HPDE6-E6E7 (cell line): Measurements from ENCODE around the gene TRPC4.

ENCODE experiments used
- DNase-seq: peaks from one replicate; pipeline ENCODE4 v3.0.0; 2011; ENCODE audit warnings: missing footprints; ENCODE audit errors: extremely low spot score

Gene TRPC4

DNA sequence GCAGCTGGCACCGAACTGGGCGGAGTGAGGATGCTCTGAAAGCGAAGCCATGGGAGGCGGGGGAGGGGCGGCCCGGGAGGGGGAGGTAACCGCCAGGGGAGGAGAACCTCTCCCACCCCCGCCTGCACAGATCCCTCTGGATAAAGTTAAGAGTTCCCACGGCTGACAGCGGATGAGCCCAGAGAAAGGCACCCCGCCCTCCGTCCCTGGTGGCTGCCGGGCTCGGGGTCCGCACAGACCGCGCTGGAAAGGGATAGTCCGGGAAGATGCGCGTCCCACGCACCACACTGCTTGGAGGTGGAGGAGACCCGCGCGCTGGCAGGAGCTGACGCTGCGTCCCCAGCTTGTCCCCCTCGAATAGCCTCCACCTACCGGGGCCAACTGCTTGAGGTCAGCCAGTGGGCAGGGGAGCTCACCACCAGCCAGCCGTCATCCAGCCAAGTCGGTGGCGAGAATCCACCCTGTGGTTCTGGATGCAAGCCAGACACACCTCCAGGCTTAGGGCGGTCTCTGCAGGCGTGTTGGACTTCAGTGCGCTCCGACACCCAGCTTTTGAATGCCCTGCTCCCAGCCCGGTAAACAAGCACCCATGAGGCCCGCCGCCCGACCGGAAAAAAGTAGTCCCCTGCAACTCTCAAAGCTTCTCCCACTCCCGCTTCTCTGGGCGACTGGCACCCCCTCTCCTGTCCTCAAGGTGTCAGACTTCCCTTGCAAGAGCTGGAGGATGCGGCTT is at the start of gene TRPC4:
TRPC4 (minus strand) TSS at position 17 of the 733 bp plus-strand sequence. CDS start 86,439 bp downstream, outside the sequence.
- peak; percentile 17 for DNase-seq

DNA sequence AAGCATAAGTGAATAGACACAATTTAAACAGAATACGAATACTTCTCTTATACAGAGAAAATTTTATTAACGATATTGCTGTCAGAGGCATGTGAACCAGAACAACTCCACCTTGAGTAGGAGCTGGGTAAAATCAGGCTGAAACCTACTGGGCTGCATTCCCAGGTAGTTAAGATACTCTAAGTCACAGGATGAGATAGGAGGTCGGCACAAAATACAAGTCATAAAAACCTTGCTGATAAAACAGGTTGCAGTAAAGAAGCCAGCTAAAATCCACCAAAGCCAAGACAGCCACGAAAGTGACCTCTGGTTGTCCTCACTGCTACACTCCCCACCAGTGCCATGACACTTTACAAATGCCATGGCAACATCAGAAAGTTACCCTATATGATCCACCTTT is 49.2 kb upstream of the TRPC4 start:
- no peak for DNase-seq

DNA sequence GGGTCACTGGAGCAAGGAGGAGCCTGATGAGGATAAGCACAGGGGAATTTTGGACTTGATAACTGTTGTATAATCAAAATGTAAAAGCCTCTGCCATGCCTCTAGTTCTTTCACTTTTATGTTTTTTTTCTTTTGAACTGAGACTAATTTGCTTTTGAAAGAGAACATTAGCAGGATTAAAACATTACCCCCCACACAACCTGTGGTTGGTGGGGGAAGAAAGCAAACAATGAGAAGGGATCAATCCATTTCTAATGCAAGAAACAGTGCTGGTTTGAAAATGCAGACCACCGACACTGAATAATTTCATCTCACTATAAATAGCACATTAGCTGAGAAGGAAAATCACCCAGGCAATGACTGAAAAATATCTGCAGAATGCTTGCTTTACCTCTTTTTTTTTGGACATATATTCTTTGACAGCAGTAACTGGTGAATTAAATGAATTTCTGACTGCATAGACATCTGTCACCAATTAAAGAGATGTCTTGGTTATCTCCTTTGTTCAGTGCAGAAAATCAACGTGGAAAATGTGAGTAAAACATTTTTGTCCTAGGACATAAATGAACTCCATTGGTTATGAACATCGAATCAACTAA is 48.6 kb upstream of the TRPC4 start:
- DNase-seq = no peak

DNA sequence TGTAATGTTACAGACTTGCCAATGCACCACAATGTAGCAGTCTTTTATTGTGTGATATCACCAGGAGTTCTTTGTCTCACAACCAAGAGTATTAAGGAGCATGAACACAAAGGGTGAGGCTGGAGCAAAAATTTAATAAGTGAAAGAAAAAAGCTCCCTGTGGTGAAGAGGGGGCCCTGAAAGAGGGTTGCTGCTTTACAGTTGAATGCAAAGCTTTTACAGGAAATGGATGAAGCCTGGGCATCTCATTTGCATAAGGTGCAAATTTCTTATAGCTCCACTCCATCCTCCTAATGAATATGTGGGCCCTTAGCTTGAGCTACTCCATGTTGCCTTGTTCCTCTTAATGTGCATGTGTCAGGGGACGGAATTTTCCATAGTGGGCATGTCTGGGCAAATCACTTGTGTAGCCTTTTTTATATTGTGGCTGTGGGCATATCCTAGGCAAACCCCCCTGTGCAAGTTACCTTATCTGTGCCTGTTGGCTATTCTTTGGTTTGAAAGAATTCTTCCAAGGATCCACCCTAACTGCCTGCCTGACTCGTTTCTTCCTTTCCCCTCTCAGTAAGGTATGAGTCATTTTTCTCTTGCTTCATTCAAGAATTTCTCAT is 45.3 kb upstream of the TRPC4 start:
- no peak for DNase-seq

DNA sequence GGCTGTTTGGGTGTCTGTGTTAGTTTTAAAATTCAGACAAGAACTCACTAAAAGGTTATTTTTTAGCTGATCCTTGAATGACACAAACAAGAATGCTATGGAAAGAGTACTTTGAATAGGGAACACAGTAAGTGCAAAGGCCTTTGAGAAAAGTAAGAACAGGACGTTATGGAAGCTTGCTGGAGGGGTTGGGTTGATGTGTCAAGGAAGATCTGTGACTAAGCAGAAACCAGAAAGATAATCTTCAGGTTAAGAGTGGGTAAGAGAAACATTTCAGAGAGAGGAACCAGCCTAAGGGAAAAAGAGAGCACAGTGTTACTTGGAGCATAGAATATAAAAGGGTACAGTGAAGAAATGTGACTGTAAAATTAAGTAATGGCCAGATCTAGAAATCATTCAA is 41.2 kb upstream of the TRPC4 start:
- DNase-seq = no peak

DNA sequence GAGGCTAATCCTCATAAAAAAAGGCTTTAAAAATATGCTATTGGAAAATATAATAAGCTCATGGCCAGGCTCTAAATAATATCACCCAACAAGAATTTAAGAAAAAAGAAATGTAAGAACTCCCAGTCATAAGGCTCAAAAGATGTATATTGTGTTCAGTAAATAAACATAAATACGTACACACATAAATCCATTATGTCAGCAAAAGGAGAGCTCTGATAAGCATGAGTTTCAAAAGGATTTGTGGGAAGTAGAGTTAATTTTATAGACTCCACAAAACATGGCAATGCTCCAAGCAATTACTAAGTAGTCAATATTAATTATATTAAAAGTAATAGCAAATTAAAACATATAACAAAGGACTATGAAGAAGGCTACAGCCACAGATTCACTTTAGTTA is 37.3 kb upstream of the TRPC4 start:
- no peak for DNase-seq

DNA sequence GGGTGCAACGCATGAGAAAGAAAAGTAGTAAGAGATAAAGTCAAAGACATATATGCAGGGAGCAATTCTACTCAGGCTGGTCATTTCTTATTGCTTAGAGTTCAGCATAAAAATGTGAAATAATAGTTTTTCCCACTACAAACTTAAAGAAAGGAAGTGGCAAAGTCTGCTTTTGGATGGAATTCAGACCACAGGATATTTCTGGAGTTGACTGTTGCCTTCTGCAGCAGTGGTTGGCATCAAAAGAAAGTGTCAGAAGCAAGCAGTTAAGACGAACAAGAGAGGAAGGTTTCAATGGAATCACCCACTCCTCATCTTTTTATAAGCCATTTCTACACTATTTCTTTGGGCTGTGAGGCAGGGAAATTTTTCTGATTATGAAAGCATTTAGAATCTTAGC is 36.2 kb upstream of the TRPC4 start:
- DNase-seq = no peak

DNA sequence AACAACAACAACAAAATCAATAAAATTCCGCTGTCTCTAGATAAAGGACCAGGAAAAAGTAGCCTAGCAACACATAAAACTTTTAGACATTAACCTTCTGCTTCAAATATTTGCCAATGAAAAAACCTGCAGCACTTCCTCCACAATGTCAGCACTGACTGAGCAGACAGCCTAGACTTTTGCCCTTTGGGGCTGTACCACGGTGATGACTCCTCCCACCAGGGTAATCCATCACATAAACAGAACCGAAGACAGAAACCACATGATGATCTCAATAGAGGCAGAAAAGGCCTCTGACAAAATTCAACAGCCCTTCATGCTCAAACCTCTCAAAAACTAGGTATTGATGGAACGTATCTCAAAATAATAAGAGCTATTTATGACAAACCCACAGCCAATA is 30.2 kb upstream of the TRPC4 start:
- no peak for DNase-seq

DNA sequence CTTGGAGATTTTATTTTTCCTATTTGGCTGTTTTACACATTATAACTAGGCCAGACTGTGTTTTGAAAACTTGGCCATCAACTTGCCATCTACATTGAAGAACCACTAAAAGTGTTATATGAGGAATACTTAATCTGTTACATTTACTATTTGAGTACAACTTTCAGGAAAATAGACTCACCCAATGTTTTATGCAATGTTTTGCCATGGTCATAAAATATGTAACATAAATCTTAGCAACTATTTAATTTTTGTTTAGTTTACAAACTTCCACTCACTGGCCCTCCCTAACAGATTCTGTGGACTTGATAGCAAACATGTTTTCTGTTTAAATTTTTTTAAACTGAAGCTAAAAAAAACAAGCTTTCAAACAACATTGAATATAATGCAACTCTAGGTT is 23.7 kb upstream of the TRPC4 start:
- no peak for DNase-seq

DNA sequence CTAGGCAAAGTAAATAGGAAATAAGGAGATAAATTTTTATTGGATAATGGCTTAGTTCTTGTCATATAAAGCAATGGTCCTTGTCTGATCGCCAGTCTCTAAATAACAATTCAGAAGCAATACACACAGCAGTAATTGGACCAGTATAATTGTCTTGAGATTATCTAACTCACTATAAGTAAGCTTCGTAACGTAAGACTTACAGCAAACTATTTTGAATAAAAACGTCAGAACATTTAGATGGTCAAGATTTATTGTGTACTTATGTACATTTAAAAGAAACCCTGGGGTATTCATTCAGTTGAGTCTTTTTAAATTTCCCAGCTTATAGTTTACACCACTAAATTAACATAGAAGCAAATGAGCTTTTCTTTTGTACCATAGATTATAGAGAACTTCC is 20.2 kb upstream of the TRPC4 start:
- no peak for DNase-seq

DNA sequence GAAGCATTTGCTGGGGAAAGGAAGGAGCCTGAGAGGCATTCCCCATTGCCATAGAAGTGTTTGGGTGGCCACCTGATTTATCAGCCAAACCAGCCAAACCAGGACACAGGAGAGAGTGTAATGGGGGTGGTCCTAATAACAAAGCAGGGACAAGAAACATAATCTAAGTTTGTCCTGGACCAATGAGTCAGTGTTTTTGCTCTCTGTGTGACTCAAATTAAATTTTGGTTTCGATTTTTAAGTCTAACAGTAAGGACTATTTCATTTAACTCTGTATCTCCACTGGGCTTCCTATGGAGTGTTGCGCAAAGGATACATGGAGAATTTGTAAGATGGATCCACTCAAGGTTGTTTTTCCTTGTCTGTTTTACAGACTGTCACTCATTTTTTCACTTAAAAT is 19.5 kb upstream of the TRPC4 start:
- DNase-seq = no peak

DNA sequence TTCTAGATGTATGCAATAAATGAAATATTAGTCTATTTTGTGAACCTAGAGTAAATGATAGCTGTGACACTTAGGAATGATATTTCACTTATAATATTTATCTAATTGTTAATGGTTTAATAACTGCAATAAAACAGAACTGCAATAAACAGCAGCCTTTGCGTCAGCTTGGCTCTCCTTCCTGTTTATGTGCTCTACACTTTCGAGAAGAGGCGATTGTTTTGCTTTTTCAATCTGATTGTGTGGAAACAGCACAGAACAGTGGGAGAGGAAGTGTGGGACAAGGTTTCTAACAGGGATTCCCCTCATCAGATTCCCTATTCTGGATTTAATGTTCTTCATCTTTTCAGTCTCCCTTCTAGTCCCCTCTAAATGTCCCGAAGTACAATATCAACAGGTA is 17.3 kb upstream of the TRPC4 start:
- DNase-seq = no peak

DNA sequence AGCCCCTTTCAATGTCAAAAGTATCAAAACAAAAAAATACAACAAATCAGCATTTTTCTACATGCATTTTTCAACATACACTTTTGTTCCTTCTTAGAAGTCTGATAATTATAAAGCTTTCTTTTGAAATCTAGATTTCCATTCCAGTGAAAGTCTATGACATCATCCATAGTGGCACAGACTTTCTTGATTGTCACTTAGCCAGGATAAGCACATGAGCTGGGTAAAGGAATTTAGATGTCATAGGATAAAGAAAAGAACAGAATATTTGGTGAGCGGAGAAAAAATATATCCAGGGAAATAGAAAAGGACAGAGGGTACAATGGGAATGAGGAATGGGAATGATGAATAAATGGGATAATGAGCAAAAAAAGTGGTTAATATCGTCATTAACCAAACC is 15.1 kb upstream of the TRPC4 start:
- no peak for DNase-seq

DNA sequence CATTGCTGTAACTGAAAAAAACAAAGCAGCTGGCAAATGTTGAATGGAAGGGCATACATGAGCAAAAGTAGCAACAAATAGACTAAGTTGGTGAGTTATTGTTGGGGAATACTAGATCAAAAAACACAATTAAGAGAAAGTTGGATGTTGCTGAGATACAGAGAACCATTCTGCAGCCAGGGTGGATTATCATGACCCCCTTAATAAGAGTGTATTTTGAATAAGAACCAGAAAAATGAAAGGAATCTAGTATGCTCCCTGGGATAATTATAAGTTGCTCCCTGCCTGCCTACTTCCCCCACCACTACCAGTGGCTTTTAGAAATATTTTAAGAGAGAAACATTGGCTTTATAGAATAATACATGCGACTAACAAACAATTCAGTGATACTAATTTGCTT is 14.5 kb upstream of the TRPC4 start:
- DNase-seq = no peak

DNA sequence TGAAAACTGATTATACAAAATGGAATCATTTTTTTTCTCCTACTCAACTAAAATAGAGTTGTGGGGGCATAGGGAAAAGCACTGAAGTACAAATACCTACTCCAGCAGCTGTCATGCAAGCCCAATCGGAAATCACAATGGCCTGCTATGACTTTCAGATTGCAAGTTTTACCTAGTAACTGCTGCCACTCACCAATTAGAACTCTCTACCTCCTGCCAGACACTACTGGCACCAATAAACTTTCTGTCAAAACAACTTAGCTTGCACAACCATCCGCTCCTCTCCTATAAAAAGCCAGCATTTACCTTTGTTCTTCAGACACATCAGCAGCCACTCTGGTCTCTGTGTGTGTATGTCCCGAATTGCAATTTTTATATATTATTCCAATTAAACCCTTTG is 9.3 kb upstream of the TRPC4 start:
- DNase-seq = no peak

DNA sequence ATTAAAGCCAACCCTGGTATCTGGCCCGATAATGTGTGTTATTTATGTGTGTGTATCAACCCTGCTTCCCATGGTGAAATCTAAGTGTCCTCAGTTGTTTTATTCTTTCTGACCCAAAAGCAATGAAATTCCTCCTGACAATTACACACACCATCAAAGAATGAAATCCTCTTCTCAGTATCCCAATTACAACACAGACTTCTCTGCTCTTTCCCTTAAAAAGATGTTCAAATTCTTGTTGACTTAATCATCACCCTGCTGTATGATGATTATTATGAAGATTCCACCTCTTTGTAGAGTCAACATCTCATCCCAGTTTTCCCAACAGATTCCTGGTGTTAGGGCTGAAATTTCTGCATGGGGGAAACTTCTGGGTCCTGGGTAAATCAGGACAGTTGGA is 8.9 kb upstream of the TRPC4 start:
- no peak for DNase-seq

DNA sequence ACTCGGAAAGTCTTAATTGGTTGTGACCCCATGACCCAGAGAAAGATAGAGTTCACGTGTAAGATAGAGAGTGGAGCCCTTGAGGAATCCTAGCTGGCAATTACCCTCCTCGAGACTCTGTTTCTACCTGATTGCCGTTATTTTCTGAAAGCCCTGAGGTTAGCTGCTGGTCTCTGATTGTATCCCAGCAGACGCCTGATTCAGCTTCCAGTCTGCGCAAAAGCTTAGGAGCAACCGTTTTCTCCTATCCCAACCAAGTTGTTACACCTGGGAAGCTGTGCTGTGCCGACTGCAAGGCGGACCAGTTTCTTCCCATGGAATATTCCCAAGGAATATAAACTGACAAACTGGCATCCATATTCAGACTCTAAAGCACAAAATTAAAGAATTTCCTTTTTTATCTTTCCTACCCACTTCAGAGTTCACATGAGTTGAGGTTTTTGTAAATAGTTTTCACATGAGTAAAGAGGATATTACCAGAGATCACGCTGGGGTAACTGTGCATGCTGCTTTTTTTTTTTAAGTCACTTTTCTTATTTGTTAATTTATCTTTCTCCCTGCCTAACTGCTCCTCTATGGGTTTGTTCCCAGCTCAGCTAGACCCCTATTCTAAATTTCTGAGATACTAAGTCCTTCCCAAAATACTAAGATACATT is 1.5 kb upstream of the TRPC4 start:
- no peak for DNase-seq

DNA sequence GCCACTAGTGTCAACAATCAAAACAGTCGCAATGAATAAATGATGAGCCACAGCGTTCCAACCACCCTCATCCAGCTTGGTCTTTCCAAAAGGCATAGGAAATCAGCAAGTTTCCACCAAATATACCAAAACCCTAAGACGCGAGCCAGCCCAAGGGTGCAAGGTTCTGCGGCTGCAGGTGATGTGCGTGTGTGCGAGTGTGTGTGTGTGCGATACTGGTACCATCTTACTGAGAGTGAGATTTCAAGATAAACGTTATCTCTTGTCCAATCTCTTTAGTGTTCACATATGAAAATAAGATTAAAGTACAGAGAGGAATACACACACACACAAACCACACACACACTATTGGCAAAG is 895 bp upstream of the TRPC4 start:
- DNase-seq = no peak

DNA sequence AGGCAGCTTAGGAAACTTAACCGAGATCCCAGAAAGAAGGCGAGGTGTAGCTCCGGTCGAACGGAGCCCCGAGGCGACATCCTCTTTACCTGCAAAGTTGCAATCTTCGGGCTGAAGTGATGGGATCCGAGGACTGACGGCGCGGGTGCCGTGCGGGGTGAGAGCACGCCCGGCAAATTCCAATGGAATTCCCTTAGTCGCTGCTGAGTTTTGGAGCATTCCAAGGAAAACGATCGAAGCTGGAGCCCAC is 141 bp downstream of the TRPC4 start:
- no peak for DNase-seq

DNA sequence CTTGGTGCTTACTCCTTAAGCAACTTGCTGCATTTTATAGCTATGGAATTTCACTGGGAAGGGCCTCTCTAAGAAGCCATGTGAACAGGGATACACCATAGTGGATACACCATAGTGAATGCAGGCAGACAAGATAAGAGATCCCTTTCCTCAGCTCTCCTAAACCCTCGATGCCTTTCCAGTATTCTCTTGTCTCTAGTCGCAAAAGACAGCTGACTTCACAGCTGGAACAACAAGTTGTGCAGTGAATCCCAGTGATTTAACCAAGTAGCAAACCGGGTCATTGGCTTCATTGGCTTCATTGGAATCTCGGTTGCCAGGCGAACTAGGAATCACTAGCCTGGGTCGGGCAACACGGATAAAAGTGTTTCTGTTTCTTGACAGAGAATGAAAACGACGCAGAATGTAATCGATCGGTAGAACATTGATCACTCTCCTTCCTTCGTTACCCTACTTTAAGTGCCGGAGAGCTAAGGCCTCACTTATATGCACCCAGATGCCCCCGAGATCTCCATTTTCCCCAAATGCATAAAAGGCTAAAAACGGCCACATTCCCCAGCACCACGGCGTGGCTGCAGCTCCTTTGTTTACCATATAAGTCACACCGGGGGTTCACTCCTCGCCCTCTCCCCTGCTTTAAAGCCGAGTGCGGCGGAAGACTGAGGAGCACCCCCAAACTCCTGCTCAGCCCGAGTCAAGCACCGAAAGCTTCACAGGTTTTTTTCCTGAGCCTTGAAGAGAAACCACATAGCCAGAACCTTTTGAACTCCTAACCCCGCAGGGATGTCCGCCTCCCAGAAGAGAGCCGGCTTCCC is 674 bp downstream of the TRPC4 start:
- no peak for DNase-seq

DNA sequence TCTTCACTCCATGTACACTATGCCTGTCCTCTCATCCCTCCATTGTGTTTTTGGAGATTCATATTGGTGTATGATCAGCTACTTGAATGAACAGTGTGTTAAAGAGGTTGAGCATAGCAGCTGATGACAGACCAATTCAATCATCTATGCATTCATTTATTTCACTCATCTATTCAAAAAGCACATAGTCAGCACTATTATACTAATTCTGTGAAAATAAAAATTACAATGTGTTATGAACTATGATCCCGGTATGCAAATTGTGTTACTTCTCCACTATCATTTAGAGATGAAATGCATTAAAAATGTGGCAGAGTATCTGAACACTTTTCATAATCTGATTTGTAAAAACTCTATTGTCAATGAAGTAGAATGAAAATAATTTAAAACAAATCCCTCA is 5.9 kb downstream of the TRPC4 start:
- DNase-seq = no peak

DNA sequence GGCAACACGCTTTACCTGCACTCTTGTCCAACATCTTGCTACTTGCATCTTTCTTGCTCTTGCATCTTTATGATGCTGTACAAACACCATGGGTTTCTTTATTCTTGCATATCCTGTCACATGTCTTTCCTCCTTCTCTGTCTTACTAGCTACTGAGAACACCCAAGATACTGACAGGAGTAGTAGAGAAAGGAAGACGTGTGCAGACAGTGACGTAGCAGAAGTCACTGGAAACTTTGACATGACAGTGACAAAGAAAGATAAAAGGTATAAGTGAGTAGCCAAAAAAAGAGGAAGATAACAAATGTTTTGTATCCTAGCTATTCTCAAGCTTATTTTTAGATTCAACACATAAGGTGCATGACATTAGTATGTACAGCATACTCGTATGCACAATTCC is 34.2 kb downstream of the TRPC4 start:
- DNase-seq = no peak

DNA sequence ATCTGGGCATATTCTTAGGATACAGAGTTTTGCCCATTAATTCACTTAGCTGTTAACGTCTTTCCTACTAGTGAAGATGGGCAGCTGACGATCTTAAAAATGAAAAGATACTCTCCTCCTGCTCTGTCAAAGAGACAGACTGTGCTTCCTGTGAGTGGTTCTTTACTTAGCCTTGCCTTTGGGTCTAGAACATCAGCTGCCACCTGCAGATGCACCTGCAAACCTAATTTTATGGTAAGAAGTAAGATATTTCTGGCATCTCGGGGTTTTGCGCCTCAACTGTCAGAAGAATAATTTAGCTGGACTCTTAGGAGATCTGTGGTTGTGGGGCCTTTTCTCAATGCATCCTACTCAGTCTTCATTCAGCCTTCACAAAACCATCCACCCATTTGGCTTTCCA is 36.2 kb downstream of the TRPC4 start:
- DNase-seq = no peak
